HG02610 (cell line): ENCODE data around the gene TOMM7.
A peak's percentile ranks its signal among the peaks of the same experiment; 100 is the strongest.

Source experiments
- ATAC-seq: cut with Tn5 transposase; IDR thresholded peaks from one replicate; pipeline ENCODE4 v1.9.1; 2021; ENCODE audit warnings: mild to moderate bottlenecking, moderate library complexity; ENCODE audit not compliant: unreplicated experiment

The TOMM7 gene

GRCh38 chr7:22822486-22823141 is at the start of gene TOMM7:
Gene TOMM7 (minus strand): TSS chr7:22822849. CDS start chr7:22822779, 70 bp downstream.
- peak; percentile 85 for ATAC-seq

DNA sequence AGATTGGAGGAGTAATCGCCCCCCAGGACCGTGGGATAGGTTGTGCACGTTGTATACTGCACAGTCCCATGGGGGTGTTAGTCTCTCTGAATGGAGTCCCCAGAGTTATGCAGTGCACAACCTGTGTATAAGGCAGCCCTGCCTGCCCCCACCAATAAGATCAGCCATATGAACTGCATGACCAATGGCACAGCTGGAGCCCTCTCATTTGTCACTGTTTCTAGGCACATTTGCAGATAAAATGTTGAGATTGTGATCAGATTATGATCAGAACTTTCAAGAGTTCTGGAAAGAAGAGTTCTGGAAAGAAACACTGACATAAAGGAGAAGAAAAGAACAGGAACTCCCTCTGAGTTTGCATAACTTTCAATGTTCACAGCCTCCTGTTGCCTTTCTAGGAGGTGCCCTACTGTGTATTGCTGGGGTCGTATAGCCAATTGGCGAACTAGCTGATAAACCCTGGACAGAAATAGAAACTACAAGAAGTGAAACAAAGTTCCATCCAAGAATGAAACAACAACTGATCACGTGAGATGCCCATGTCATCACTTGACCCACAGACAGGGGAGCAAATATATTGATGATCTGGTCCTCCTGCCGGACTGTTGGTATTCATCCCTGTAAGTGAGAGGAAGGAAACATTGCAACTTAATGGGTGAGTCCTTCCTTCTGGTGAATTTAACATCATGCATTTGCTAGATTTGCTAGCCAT is 49.6 kb upstream of the TOMM7 start:
- ATAC-seq: peak; percentile 96

DNA sequence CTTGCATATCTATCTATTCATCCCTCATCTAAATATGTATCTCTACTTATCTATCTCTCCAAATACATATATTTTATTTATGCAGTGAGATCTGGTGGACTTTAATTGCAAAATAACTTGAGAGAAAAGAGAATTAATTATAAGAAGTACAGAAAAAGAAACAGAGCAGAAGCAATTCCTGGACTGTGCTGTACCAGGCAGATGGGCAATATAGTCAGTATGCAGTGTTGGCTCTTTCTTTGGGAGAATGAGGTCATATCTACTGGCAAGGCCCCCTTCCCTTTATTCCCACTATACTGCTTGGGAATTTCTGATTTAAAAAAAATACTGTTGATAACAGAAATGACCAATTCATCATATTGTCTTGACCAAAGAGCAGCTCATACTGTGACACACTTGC is 49.0 kb upstream of the TOMM7 start:
- ATAC-seq: no peak

DNA sequence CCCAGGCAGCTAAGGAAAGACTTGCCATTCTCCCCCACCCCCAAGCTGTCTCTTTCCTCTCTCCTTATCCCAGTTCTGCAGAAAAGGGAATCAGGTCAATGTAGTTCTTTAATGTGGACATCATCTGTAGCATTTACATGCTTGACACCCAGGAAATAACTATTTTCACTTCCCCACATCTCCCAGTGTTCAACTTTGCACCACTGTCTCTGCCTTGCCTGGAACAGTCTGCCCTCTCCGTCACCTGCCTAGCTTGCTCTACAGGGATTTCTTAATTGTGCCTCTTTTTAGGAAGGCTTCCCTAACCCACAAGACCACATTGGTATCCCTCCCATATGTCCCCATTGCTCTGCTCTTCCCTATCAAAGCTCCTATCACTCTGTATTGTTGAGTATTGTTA is 45.9 kb upstream of the TOMM7 start:
- no peak for ATAC-seq

- no peak for ATAC-seq
Observed at GRCh38 chr7:22867589-22867988, 44.9 kb upstream of the TOMM7 start.

DNA sequence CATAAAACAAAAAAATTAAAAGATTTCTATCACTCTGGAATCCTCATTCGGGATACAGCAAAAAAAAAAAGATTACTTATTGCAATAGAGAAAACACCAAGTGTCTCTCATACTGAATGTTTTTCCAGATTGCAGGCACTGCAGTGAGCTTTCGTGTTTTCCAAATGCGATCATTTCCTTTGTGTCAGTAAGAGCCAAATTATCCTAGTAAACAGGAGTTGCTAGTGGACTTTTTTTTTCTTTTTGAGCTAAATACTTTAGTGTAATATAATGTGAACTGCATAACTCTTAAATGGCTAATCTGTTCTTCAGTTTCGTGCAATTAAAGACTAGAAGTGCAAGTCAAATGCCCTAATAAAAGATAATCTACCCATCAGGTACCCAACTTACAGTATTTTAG is 44.4 kb upstream of the TOMM7 start:
- ATAC-seq: no peak

DNA sequence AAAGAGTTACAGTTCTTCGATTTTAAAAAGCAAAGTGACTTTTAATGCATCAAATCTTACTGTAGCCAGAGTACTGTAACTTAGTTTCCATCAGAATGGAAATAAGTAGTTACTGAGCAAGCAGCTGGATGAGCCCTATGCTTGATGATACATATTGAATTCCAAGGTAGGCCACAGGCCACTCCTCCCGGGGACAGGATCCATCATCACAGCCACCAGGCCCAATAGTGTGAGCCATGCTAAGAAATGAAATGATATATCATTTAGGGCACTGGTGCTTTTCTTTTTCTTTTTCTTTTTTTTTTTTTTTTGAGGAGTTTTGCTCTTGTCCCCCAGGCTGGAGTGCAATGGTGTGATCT is 42.9 kb upstream of the TOMM7 start:
- ATAC-seq: no peak

GRCh38 chr7:22864855-22865601 is 42.4 kb upstream of the TOMM7 start:
- no peak for ATAC-seq

DNA sequence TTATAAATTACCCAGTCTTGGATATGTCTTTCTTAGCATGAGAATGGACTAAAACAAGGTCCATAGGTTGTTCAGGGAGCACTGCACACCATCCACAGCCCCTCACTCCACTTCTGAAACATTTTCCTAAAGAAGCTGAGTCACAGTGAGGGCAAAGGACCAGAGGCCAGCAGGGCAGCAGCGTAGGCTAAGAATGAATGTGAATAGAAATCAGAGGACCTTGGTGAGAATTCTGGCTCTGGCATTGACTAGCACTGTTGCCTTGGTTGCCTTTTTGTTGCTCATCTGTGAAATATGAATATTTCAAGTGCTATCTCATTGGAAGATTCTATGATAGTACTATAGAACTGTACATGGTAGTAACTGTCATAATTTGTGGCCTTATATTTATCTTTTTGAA is 41.7 kb upstream of the TOMM7 start:
- ATAC-seq: no peak

GRCh38 chr7:22863156-22863899 is 40.7 kb upstream of the TOMM7 start:
- ATAC-seq: no peak

DNA sequence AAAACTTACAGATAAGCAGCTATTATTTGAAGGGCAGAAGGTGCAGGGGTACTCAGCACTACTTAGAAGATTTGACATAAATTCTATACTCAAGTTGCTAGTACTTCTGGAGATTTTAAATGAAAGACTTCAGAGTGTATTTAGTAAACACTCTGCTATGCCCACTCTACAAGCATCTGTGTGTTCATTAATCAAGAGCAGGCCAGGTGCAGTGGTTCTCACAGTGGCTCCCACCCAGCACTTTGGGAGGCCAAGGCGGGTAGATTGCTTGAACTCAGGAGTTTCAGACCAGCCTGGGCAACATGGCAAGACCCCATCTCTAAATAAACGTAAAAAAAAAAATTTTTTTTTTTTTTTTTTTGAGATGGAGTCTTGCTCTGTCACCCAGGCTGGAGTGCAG is 38.9 kb upstream of the TOMM7 start:
- ATAC-seq: no peak

- no peak for ATAC-seq
Observed at GRCh38 chr7:22860784-22861482, 38.3 kb upstream of the TOMM7 start.

DNA sequence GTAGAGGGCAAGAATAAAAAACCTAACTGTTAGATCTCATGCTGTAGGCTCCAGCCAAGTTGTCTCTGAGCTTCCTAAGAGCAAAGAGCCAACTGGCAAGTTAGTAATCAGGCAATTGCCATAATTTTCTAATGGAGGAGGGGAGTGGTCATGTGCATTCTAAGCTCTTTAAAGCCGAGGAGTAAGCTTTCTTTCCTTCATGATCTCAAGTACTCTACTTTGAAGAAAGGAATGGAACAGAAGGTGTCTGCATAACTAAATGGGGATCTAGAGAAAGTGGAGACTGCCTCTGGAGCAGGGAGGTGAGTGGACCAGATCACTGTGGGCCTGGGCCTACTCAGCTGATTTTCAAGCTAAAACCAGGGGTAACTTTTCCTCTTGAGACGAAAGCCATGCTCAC is 37.7 kb upstream of the TOMM7 start:
- no peak for ATAC-seq

GRCh38 chr7:22859641-22860290 is 37.1 kb upstream of the TOMM7 start:
- ATAC-seq: no peak

GRCh38 chr7:22858640-22859561 is 36.3 kb upstream of the TOMM7 start:
- ATAC-seq: no peak

DNA sequence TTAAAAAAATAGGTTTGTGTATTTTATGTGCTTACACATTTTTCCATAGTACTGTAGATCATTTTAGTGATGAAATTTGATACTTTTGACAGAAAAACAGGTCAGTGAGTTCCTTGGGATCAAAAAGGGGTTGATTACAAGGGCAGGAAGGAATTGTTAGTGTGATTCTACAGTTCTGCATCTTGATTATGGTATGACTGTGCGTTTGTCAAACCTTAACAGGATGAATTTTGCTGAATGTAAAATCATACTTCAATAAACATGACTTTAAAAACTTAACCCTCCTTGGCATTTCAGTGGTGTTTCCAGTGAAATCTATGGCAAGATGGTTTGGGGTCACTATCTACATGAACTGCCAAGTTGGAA is 35.6 kb upstream of the TOMM7 start:
- no peak for ATAC-seq

- no peak for ATAC-seq
Observed at GRCh38 chr7:22856416-22856815, 33.8 kb upstream of the TOMM7 start.

DNA sequence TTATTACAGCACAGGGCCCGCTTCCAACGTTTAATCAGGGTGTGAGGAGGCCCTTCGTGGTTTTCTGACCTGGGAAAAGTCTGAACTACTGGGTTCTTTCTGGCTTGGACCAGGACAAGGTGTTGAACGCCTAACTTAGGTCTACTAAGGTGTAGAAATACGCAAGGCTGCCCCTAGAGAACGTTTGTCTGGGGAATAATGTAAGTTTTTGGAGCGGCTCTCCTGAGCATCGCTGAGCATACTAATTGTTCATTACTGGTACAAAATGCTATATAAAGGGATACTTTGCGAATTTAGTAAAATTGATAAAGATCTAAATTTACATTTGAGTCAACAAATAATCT is 32.4 kb upstream of the TOMM7 start:
- ATAC-seq: no peak
